Ascending aorta (tissue), 2 donors: ENCODE results near the gene DNMT1. TPM values are rescaled to one million over a fixed set of nuclear protein-coding genes. Genes with fewer than 3 reads are reported as not detected.

Experiments
- DNase-seq, 2 donors: peaks; one replicate each; pipeline ENCODE4 v3.0.0-alpha.2; 2019; ENCODE audit warnings: low spot score in 2 of 2
- H3K27ac ChIP-seq, 2 donors: fragments of 200-600 bp; sonication (generic); one replicate each; pipeline ENCODE4 v1.5.1; 2016 to 2017; ENCODE audit warnings: mild to moderate bottlenecking in 1 of 2
- H3K27me3 ChIP-seq: fragments of 200-600 bp; sonication (generic); one replicate; pipeline ENCODE4 v1.5.1; 2017
- H3K36me3 ChIP-seq, 2 donors: fragments of 200-600 bp; sonication (generic); one replicate each; pipeline ENCODE4 v1.5.1; 2016
- H3K4me1 ChIP-seq, 2 donors: fragments of 200-600 bp; sonication (generic); one replicate each; pipeline ENCODE4 v1.5.1; 2016 to 2017; ENCODE audit warnings: mild to moderate bottlenecking in 1 of 2
- H3K4me3 ChIP-seq, 2 donors: fragments of 200-600 bp; sonication (generic); one replicate each; pipeline ENCODE4 v1.5.1; 2016 to 2017; ENCODE audit warnings: mild to moderate bottlenecking in 1 of 2
- H3K9me3 ChIP-seq, 2 donors: fragments of 200-600 bp; sonication (generic); one replicate each; pipeline ENCODE4 v1.5.1; 2016
- CTCF ChIP-seq, 3 experiments: fragments of 200-600 bp in 2 of 3; fragments of 450-650 bp in 1 of 3; sonication (generic) in 2 of 3; IDR thresholded peaks; one replicate each; pipeline ENCODE4 v1.5.1; 2016 to 2019; ENCODE audit warnings: antibody characterized with exemption in 3 of 3, mild to moderate bottlenecking in 1 of 3, moderate library complexity in 1 of 3
- intact Hi-C: fragments of 100-400 bp; cut with DNase I; formaldehyde crosslinking; loops from one replicate; pipeline ENCODE4 v1.15.1; 2023
- total RNA-seq: library from RNA; depleted of rRNA; stranded (reverse); fragments of >200 nt; gene quantifications from one replicate; pipeline ENCODE4 v1.1.0, GENCODE V29; 2016

Gene DNMT1
- total RNA-seq, 1 donor from 2014 or later, result 54.0 TPM

GRCh38 chr19:10110972-10111317 is 83.8 kb downstream of the DNMT1 start:
- no peak for DNase-seq
- H3K36me3 ChIP-seq, result peaks cover 55 to 61% of the 10 kb centered on the region in 2 donors
- intact Hi-C loops, result no loop called here

GRCh38 chr19:10110076-10110971 is 84.4 kb downstream of the DNMT1 start:
- no peak for DNase-seq
- Histone ChIP-seq H3K4me1 (peaks cover 3 to 7% of the 10 kb centered on the region in 2 donors), H3K36me3 (peaks cover 49 to 55% of the 10 kb centered on the region in 2 donors), H3K27me3 (no peaks in the 10 kb centered on the region), H3K27ac (no peak overlapping the region), H3K4me3 (no peak overlapping the region), H3K9me3 (no peaks in the 10 kb centered on the region)
- no peak for TF ChIP-seq CTCF (IDR thresholded peaks at IDR 0.05)
- intact Hi-C loops, result no loop called here

More at GRCh38 chr19:10110972-10111317, 83.8 kb downstream of the DNMT1 start:
- Histone ChIP-seq H3K27me3 (no peaks in the 10 kb centered on the region), H3K27ac (no peak overlapping the region), H3K4me1 (peaks cover 3 to 7% of the 10 kb centered on the region in 2 donors), H3K9me3 (no peaks in the 10 kb centered on the region), H3K4me3 (no peak overlapping the region)
- no peak for TF ChIP-seq CTCF (IDR thresholded peaks at IDR 0.05)

- H3K27me3 ChIP-seq, result no peaks in the 10 kb centered on the region
- H3K4me3 ChIP-seq, result no peak overlapping the region
- no peak overlapping the region for H3K27ac ChIP-seq
- peaks cover 3 to 7% of the 10 kb centered on the region in 2 donors for H3K4me1 ChIP-seq
- no peak for TF ChIP-seq CTCF (IDR thresholded peaks at IDR 0.05)
- peaks cover 41 to 47% of the 10 kb centered on the region in 2 donors for H3K36me3 ChIP-seq
- intact Hi-C loops, result loop anchor here (10.0 kb wide), 1 partner anchor 175 kb away; the partner anchor contains the start of gene OLFM2
- no peak for DNase-seq
- H3K9me3 ChIP-seq, result no peaks in the 10 kb centered on the region
Measured at GRCh38 chr19:10109528-10109927, 85.2 kb downstream of the DNMT1 start.

- intact Hi-C loops, result loop anchor here (10.0 kb wide), 1 partner anchor 173 kb away; the partner anchor contains the start of gene OLFM2
- Histone ChIP-seq H3K27me3 (no peaks in the 10 kb centered on the region), H3K4me1 (peaks cover 3 to 7% of the 10 kb centered on the region in 2 donors), H3K27ac (no peak overlapping the region), H3K4me3 (no peak overlapping the region), H3K36me3 (peaks cover 38 to 41% of the 10 kb centered on the region in 2 donors), H3K9me3 (no peaks in the 10 kb centered on the region)
- no peak for TF ChIP-seq CTCF (IDR thresholded peaks at IDR 0.05)
- no peak for DNase-seq
Measured at GRCh38 chr19:10107817-10108367, 86.9 kb downstream of the DNMT1 start.

GRCh38 chr19:10107254-10107653 is 87.5 kb downstream of the DNMT1 start:
- H3K27ac ChIP-seq, result no peak overlapping the region
- intact Hi-C loops, result loop anchor here (10.0 kb wide), 1 partner anchor 172 kb away; the partner anchor contains the start of gene OLFM2
- H3K4me3 ChIP-seq, result peak overlapping the region in 1 of 2 donors; percentile 88

More at GRCh38 chr19:10107254-10107653, 87.5 kb downstream of the DNMT1 start:
- H3K9me3 ChIP-seq, result no peaks in the 10 kb centered on the region
- peaks cover 38 to 41% of the 10 kb centered on the region in 2 donors for H3K36me3 ChIP-seq
- H3K27me3 ChIP-seq, result no peaks in the 10 kb centered on the region
- DNase-seq, result no peak
- peaks cover 3 to 7% of the 10 kb centered on the region in 2 donors for H3K4me1 ChIP-seq
- TF ChIP-seq CTCF (IDR thresholded peaks at IDR 0.05), result no peak
